K562 (cell line): ENCODE data around the gene UBR1. TPM values are rescaled to one million over a fixed set of nuclear protein-coding genes. Genes with fewer than 3 reads are reported as not detected.
A peak's percentile ranks its signal among the peaks of the same experiment; 100 is the strongest.

ENCODE experiments used
- C11orf30 ChIP-seq: fragments of 450-650 bp; IDR thresholded peaks from 2 replicates; pipeline ENCODE4 v1.6.1; 2016; ENCODE audit warnings: low read depth, mild to moderate bottlenecking
- CEBPZ ChIP-seq: fragments of 150-350 bp; IDR thresholded peaks from 2 replicates; pipeline ENCODE4 v1.6.1; 2014; ENCODE audit warnings: low read depth, mild to moderate bottlenecking, low read length, borderline replicate concordance
- ETV6 ChIP-seq, 3 experiments: fragments of 150-350 bp in 1 of 3; sonication (generic) in 1 of 3; formaldehyde crosslinking in 1 of 3; IDR thresholded peaks; 2 replicates each; pipeline versions ENCODE4 v1.6.1 to v1.8.0; 2014 to 2022; ENCODE audit warnings: borderline replicate concordance in 2 of 3, low read depth in 2 of 3, antibody characterized with exemption in 1 of 3, low read length in 1 of 3, mild to moderate bottlenecking in 1 of 3, missing genetic modification reagents in 1 of 3
- JUND ChIP-seq, 2 experiments: IDR thresholded peaks; 2 replicates in 1 of 2; 3 replicates in 1 of 2; pipeline ENCODE4 v1.6.1; 2011; ENCODE audit warnings: borderline replicate concordance in 2 of 2, low read depth in 2 of 2, low read length in 2 of 2, improper control_type of control experiment in 1 of 2, missing biosample characterization in 1 of 2, missing genetic modification characterization in 1 of 2, missing genetic modification reagents in 1 of 2
- KHSRP ChIP-seq: fragments of 450-650 bp; IDR thresholded peaks from 2 replicates; pipeline ENCODE4 v1.6.1; 2017
- MYC ChIP-seq, 2 experiments: fragments of 250-450 bp in 1 of 2; sonication (Bioruptor Pico) in 1 of 2; IDR thresholded peaks; 2 replicates each; pipeline versions ENCODE4 v1.5.1 to v1.6.1; 2012 to 2021; ENCODE audit warnings: low read depth in 2 of 2, borderline replicate concordance in 1 of 2, improper control_type of control experiment in 1 of 2, low read length in 1 of 2, mild to moderate bottlenecking in 1 of 2, moderate library complexity in 1 of 2
- NEUROD1 ChIP-seq: fragments of 150-350 bp; IDR thresholded peaks from 2 replicates; pipeline ENCODE4 v1.6.1; 2014; ENCODE audit warnings: borderline replicate concordance, low read length, low read depth; ENCODE audit not compliant: partially characterized antibody
- NR2F6 ChIP-seq: fragments of 450-650 bp; formaldehyde crosslinking; IDR thresholded peaks from 2 replicates; pipeline ENCODE4 v1.4.0; 2020; ENCODE audit warnings: mild to moderate bottlenecking
- REST ChIP-seq, 2 experiments: fragments of 450-650 bp; formaldehyde crosslinking in 1 of 2; IDR thresholded peaks; 2 replicates each; pipeline versions ENCODE4 v1.4.0 to v1.6.1; 2014 to 2020; ENCODE audit warnings: mild to moderate bottlenecking in 2 of 2, borderline replicate concordance in 1 of 2, low read depth in 1 of 2
- TAF1 ChIP-seq: IDR thresholded peaks from 2 replicates; pipeline ENCODE4 v1.6.1; 2011; ENCODE audit warnings: mild to moderate bottlenecking, low read length, moderate library complexity; ENCODE audit not compliant: insufficient read depth, control insufficient read depth, severe bottlenecking; ENCODE audit errors: extremely low read depth
- ZNF384 ChIP-seq: IDR thresholded peaks from 2 replicates; pipeline ENCODE4 v1.6.1; 2012; ENCODE audit warnings: low read depth, low read length, improper control_type of control experiment
- polyA plus RNA-seq, 8 experiments: library from polyadenylated mRNA; depleted of rRNA in 4 of 8; stranded (reverse) in 5 of 8; unstranded in 3 of 8; fragments of >200 nt; fragmentation: Nextera tagmentation in 2 of 8; fragmentation: Illumina TruSeq in 1 of 8; extraction: Ambion mirVana in 2 of 8; extraction: Trizol in 1 of 8; gene quantifications; 2 replicates each; pipeline versions ENCODE4 v1.2.1 to v1.2.3, GENCODE V29; 2011 to 2014; ENCODE audit warnings: inconsistent platforms in 1 of 8, missing spikeins in 1 of 8
- total RNA-seq, 7 experiments: library from RNA; depleted of rRNA in 6 of 7; stranded (reverse); fragments of >200 nt in 6 of 7; fragmentation: Illumina TruSeq in 2 of 7; extraction: Trizol in 2 of 7; gene quantifications; 2 replicates each; pipeline versions ENCODE4 v1.2.1 to v1.2.3, GENCODE V29; 2011 to 2021; ENCODE audit warnings: low replicate concordance in 1 of 7

UBR1 gene
- total and polyA plus RNA-seq, 9 of the 15 experiments (the other 6 are each of a cell fraction or from before 2014, with no cell fraction given), result 5.8 to 30.7 (median 15.3) TPM

GRCh38 chr15:43105778-43106485, at the start of gene UBR1 (continued):
- 0 out of 2 replicates have a peak, but pooled peaks have one; percentile 8 for TF ChIP-seq REST (IDR thresholded peaks at IDR 0.05; ENCODE audit: borderline replicate concordance)
- TF ChIP-seq REST (CRISPR knock-in tag; IDR thresholded peaks at IDR 0.05; ENCODE audit: low read depth), result no peak; the same call in 1 of the 2 replicates
- peak; percentile 49; the same call in 1 of the 2 replicates for TF ChIP-seq MYC (IDR thresholded peaks at IDR 0.05; ENCODE audit: low read depth, low read length)
- no peak for TF ChIP-seq MYC (CRISPR knock-in tag; IDR thresholded peaks at IDR 0.05; ENCODE audit: borderline replicate concordance, low read depth)
- peak; percentile 46 for TF ChIP-seq NEUROD1
- peak; percentile 47; the same call in 1 of the 2 replicates for TF ChIP-seq JUND (IDR thresholded peaks at IDR 0.05; ENCODE audit: borderline replicate concordance, low read depth, low read length)
- TF ChIP-seq JUND (tag; IDR thresholded peaks at IDR 0.05; ENCODE audit: borderline replicate concordance, low read depth, low read length), result peak; percentile 32; the same call in 1 of the 3 replicates
- peak; percentile 94 for TF ChIP-seq ZNF384
- TF ChIP-seq C11orf30, result peak; percentile 25
- TF ChIP-seq TAF1, result peak; percentile 79
- no peak for TF ChIP-seq CEBPZ
- TF ChIP-seq NR2F6, result no peak
- TF ChIP-seq KHSRP, result no peak
- TF ChIP-seq ETV6 (IDR thresholded peaks at IDR 0.05; ENCODE audit: borderline replicate concordance in 1 of 2, low read depth in 2 of 2, low read length in 1 of 2), result peak; percentile 98 to 99
- TF ChIP-seq ETV6 (CRISPR knock-in tag; IDR thresholded peaks at IDR 0.05; ENCODE audit: borderline replicate concordance), result no peak
